Measurements from ENCODE around the gene KIF21B.
A peak's percentile ranks its signal among the peaks of the same experiment; 100 is the strongest.

The KIF21B gene

DNA sequence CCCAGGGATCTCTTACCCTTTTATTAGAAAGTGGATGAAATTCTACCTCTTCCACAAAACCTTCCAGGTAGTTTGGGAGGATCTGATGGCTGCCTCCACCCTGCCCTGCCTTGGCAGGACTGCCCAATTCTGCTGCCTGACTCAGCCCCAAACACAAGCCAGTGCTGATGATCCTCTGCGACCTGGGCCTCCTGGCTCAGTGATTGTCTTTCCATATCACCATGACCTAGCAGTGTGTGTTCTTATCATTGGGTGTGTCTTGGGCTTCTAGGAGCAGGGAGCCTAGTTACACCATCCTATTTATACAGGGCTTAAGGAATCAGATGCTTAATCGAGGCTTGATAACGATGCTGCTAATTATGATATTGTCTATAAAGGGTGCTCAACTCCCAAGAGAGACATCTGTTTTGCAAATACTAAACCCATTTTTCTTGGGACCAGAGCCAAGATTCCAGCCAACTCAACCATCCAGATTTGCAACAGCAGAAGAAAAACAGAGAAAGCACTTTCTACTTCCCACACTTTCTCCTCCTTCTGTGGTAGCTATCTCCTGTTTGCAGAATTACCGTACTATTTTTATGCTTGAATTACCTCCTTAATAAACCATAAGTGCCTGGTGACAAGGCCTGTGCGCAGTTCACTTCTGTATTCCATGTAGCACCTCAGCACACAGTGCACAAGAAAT lies 36.5 kb upstream of the KIF21B start:
- H3K4me3 ChIP-seq (ENCODE audit: control insufficient read depth, low read depth, low read length), result no peak overlapping the region
- no peak for TF ChIP-seq CTCF (conservative IDR thresholded peaks at IDR 0.05; ENCODE audit: control insufficient read depth, insufficient read depth, low read depth, low read length)
- DNase-seq (ENCODE audit: low read depth), result no peak

DNA sequence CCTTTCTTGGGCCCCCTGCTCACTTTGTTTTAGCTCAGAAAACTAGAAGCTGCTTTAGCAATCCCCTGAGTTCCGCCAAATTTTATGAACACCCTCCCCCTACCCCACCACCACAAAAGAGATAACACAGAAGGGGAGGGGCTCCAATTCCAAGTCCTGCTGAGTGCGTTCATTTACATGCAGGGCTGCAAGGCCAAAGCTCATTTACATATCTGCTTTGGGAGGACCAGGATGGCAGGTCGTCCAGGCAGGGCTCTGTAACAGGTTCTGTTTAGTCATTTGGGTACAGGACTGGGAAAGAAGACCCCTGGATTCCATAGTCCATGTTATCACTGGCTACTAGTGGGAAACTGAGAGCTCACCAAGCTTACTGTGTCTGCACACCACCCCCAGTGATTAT lies 35.9 kb upstream of the KIF21B start:
- TF ChIP-seq CTCF (conservative IDR thresholded peaks at IDR 0.05; ENCODE audit: control insufficient read depth, insufficient read depth, low read depth, low read length), result no peak
- no peak overlapping the region for H3K4me3 ChIP-seq (ENCODE audit: control insufficient read depth, low read depth, low read length)
- no peak for DNase-seq (ENCODE audit: low read depth)

DNA sequence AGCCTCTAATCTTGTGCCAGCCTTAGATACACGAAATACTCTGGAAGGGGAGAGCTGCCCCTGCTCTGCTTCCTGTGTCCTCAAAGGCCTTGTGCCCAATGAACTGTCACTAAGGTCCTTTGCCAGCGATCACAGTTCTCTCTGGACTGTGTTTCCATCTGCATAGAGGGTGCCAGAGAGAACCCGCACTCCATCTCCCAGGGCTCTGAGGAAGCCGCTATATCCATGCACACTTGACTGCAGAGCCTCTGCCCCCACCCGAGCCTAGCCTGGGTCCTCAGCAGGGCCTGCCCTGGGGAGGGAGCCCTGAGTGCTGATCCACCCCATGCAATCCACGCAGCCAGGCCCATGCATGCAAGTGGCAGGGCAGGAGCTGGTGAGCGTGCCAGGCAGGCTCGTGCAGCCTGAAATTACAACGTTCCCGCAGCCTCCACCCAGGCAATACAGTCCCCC lies 30.6 kb upstream of the KIF21B start:
- no peak for DNase-seq (ENCODE audit: low read depth)
- TF ChIP-seq CTCF (conservative IDR thresholded peaks at IDR 0.05; ENCODE audit: control insufficient read depth, insufficient read depth, low read depth, low read length), result no peak

DNA sequence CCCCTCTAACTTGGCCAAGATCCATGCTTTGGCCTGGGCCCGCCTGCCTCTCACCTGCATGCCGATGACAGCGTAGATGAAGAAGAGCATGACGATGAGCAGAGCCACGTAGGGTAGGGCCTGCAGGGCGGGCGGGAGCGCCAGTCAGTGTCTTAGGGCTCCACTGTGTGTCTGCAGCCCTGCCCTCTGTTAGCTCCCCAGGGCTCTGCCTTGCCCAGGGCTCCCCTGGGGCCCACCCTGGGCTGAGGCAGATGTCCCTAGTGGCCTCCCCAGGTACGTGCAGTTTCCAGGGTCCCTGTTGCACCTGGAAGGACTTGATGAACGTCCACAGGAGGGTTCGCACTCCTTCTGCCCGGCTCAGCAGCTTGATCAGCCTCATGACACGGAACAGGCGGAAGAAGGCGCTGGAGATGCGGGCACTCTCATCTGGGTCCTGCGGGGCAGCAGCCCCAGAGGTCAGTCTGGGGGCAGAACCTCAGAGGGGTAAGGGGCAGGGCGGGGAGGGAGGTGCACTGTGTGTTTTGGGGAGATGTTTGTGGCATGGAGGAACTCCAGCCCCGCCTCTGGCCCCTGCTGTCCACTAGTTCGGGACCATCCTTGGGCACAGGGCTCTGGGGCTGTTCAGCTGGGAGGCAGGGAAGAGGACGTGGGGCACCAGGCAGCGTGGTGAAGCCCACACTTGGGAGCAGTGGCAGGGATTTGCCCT lies 29.8 kb upstream of the KIF21B start:
- no peak overlapping the region for H3K4me3 ChIP-seq (ENCODE audit: control insufficient read depth, low read depth, low read length)
- DNase-seq (ENCODE audit: low read depth), result no peak
- TF ChIP-seq CTCF (conservative IDR thresholded peaks at IDR 0.05; ENCODE audit: control insufficient read depth, insufficient read depth, low read depth, low read length), result no peak

More for the DNA sequence above, 30.6 kb upstream of the KIF21B start:
- no peak overlapping the region for H3K4me3 ChIP-seq (ENCODE audit: control insufficient read depth, low read depth, low read length)

DNA sequence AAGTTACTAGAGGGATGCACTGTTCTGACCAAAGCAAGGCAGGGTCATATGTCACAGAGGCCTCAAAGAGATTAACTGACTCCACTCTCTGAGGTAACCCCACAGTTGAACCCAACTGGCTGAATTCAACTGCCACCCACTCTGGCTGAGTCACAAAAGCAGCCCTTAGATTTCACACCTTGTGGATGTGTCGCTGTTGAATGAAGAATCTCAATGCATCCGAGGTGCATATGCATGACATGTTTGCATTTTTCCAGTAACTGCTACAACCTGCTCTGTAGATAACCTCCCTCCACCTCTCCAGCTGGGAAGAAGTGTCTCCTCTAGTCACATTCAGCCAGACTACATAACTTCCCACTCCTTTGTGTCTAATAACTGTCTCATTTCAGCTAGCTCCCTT lies 27.9 kb upstream of the KIF21B start:
- no peak for TF ChIP-seq CTCF (conservative IDR thresholded peaks at IDR 0.05; ENCODE audit: control insufficient read depth, insufficient read depth, low read depth, low read length)
- H3K4me3 ChIP-seq (ENCODE audit: control insufficient read depth, low read depth, low read length), result no peak overlapping the region
- no peak for DNase-seq (ENCODE audit: low read depth)

DNA sequence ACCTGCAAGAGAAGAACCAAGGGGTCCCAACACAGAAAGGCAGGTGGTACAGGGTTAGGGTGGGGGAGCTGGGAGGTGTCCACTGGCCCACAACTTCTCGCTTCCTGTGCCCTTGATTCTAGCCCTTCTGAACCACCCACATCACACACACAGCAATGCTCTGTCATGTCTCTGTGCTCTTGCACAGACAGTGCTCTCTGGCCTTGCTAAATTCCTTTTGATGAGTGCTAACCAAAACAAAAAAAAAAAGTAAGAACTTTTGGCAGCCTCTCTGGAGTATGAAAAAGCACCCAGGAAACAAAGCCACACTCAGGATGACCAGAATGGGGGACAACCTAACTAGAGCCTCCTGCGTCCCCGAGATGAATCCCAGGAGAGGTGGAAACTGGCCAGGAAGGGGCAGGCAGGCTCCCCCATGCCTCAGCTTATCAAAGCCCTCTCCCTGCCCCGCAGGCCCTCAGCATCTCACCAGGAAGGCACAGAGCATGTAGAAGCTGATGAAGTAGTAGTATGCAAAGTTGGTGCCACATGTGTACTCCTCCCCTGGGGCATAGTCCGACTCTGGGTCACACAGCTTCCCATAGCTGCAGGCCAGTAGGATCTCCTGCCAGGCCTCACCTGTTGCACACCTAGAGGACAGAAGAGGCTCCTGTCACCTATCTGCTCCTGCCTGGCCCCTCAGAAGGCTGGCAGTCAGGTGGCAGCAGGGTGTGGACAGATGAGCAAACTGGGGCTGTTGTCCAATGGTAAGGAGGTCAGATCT lies 27.2 kb upstream of the KIF21B start:
- TF ChIP-seq CTCF (conservative IDR thresholded peaks at IDR 0.05; ENCODE audit: control insufficient read depth, insufficient read depth, low read depth, low read length), result no peak
- no peak overlapping the region for H3K4me3 ChIP-seq (ENCODE audit: control insufficient read depth, low read depth, low read length)
- peak; percentile 54 for DNase-seq (ENCODE audit: low read depth)
